Skeletal muscle satellite cell (primary cell): ENCODE measurements around the gene DRC7.

Source experiments
- H3K27me3 ChIP-seq: 2 replicates; pipeline ENCODE4 v1.7.0; 2013; ENCODE audit warnings: low read length; ENCODE audit not compliant: control insufficient read depth, insufficient read depth
- H3K36me3 ChIP-seq: 2 replicates; pipeline ENCODE4 v1.7.0; 2013; ENCODE audit warnings: mild to moderate bottlenecking, control low read depth, low read length; ENCODE audit not compliant: insufficient read depth
- H3K4me1 ChIP-seq: 2 replicates; pipeline ENCODE4 v1.7.0; 2013; ENCODE audit warnings: low read length; ENCODE audit not compliant: control insufficient read depth, insufficient read depth
- H3K4me2 ChIP-seq: 2 replicates; pipeline ENCODE4 v1.7.0; 2013; ENCODE audit warnings: mild to moderate bottlenecking, low read length
- H3K4me3 ChIP-seq: 2 replicates; pipeline ENCODE4 v1.7.0; 2013; ENCODE audit warnings: low read length
- H3K9ac ChIP-seq: 2 replicates; pipeline ENCODE4 v1.7.0; 2013; ENCODE audit warnings: mild to moderate bottlenecking, low read depth, low read length, moderate library complexity
- H3K9me3 ChIP-seq: replicated peaks from 2 replicates; pipeline ENCODE4 v1.7.0; 2013; ENCODE audit warnings: mild to moderate bottlenecking, control low read depth, low read length

DRC7 gene

GRCh38 chr16:57663917-57664661 lies 30.5 kb upstream of the DRC7 start:
- Histone ChIP-seq H3K9me3 (no peaks in the 10 kb centered on the region), H3K4me1 (peaks cover 5% of the 10 kb centered on the region), H3K27me3 (peaks cover 28% of the 10 kb centered on the region), H3K9ac (no peak overlapping the region), H3K4me2 (no peak overlapping the region), H3K4me3 (no peak overlapping the region), H3K36me3 (no peaks in the 10 kb centered on the region)

DNA sequence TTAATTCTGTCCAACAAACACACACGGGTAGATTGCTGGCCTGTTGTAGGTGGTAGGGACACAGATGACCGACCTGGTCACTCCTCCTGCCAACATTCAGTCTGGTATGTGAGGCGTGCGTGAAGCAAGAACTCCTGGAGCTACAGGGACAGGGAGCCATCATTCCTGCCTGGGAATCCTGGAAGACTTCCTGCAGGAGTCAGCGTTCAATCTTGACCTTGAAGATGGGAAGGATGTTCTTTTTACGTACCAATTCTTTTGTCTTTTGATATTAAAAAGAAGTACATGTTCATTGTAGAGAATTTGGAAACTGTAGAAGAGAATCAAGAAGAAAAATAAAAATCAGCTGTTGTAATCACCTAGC lies 30.0 kb upstream of the DRC7 start:
- peaks cover 5% of the 10 kb centered on the region for H3K4me1 ChIP-seq
- H3K36me3 ChIP-seq, result no peaks in the 10 kb centered on the region
- no peak overlapping the region for H3K4me2 ChIP-seq
- no peak overlapping the region for H3K4me3 ChIP-seq
- peaks cover 33% of the 10 kb centered on the region for H3K27me3 ChIP-seq
- H3K9me3 ChIP-seq, result no peaks in the 10 kb centered on the region
- no peak overlapping the region for H3K9ac ChIP-seq

- no peak overlapping the region for H3K4me2 ChIP-seq
- H3K27me3 ChIP-seq, result peaks cover 35% of the 10 kb centered on the region
- no peaks in the 10 kb centered on the region for H3K9me3 ChIP-seq
- H3K4me1 ChIP-seq, result peaks cover 5% of the 10 kb centered on the region
- no peak overlapping the region for H3K9ac ChIP-seq
- no peak overlapping the region for H3K4me3 ChIP-seq
- no peaks in the 10 kb centered on the region for H3K36me3 ChIP-seq
Observed at GRCh38 chr16:57665541-57665940, 29.1 kb upstream of the DRC7 start.

DNA sequence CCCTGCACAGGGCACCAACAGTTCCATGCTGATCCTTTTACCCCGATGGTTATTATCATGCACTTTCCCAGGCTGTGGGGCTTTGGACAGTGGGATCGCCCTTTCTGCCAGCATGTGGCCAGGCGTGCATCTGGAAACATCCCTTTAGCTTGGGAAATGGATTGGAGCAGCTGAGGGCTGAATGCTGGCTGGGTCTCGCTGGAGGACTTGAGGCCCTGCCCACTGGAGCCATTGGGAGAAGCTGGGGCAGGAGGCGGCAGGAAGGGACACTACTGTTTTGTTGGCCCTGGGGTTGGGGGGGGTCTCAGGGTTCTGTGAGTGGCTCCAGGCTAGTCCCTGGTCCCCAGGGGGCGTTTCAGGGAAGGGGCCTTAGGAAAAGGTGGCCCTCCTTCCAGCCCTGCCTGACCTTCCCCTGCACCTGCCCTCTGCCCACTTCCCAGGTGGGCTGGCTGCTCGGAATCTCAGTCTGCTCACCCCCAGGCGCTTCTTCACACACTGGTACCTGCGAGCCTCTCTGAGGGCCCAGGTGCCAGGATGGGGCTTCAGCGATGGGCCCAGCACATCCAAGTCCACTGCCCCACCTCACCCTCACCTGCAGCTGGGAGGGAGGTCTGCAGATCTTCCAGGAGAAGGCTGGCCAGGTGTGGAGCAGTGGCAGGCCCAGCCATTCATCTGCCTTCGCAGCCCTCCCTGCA lies 28.1 kb upstream of the DRC7 start:
- Histone ChIP-seq H3K4me1 (peaks cover 5% of the 10 kb centered on the region), H3K9me3 (no peaks in the 10 kb centered on the region), H3K36me3 (no peaks in the 10 kb centered on the region), H3K4me3 (no peak overlapping the region), H3K4me2 (no peak overlapping the region), H3K9ac (no peak overlapping the region), H3K27me3 (peaks cover 35% of the 10 kb centered on the region)

GRCh38 chr16:57667048-57667525 lies 27.5 kb upstream of the DRC7 start:
- no peak overlapping the region for H3K9ac ChIP-seq
- no peak overlapping the region for H3K4me2 ChIP-seq
- peaks cover 35% of the 10 kb centered on the region for H3K27me3 ChIP-seq
- H3K4me1 ChIP-seq, result peaks cover 5% of the 10 kb centered on the region
- no peaks in the 10 kb centered on the region for H3K36me3 ChIP-seq
- no peak overlapping the region for H3K4me3 ChIP-seq
- no peaks in the 10 kb centered on the region for H3K9me3 ChIP-seq

- H3K9me3 ChIP-seq, result no peaks in the 10 kb centered on the region
- H3K4me2 ChIP-seq, result no peak overlapping the region
- H3K27me3 ChIP-seq, result peaks cover 39% of the 10 kb centered on the region
- H3K9ac ChIP-seq, result no peak overlapping the region
- no peak overlapping the region for H3K4me3 ChIP-seq
- no peaks in the 10 kb centered on the region for H3K36me3 ChIP-seq
- peaks cover 5% of the 10 kb centered on the region for H3K4me1 ChIP-seq
Observed at GRCh38 chr16:57667526-57668262, 26.9 kb upstream of the DRC7 start.

DNA sequence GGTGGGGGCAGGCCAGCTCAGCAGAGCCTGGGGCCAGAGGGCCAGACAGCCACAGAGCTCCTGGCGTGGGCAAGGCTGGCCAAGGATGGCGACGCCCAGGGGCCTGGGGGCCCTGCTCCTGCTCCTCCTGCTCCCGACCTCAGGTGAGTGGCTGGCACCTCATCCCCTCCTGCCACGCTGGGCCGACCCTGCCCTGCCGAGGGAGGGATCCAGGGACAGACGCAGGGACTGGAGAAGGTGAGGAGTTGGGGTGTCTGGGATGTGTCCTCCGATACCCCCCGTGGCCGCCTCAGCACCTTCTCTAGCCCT lies 26.4 kb upstream of the DRC7 start, which contains the start of gene ADGRG3:
TSS of gene ADGRG3 (plus strand) at position 44 of the 309 bp plus-strand sequence. CDS start at position 86, 42 bp downstream.
- peaks cover 5% of the 10 kb centered on the region for H3K4me1 ChIP-seq
- peaks cover 45% of the 10 kb centered on the region for H3K27me3 ChIP-seq
- H3K9ac ChIP-seq, result no peak within 1 kb of the TSS
- H3K4me2 ChIP-seq, result no peak within 1 kb of the TSS
- no peaks in the 10 kb centered on the region for H3K9me3 ChIP-seq
- no peak within 1 kb of the TSS for H3K4me3 ChIP-seq
- no peaks in the 10 kb centered on the region for H3K36me3 ChIP-seq

- H3K4me1 ChIP-seq, result peaks cover 5% of the 10 kb centered on the region
- H3K4me2 ChIP-seq, result no peak overlapping the region
- H3K27me3 ChIP-seq, result peaks cover 51% of the 10 kb centered on the region
- no peaks in the 10 kb centered on the region for H3K36me3 ChIP-seq
- no peak overlapping the region for H3K4me3 ChIP-seq
- no peaks in the 10 kb centered on the region for H3K9me3 ChIP-seq
- no peak overlapping the region for H3K9ac ChIP-seq
Observed at GRCh38 chr16:57668630-57669475, 25.8 kb upstream of the DRC7 start.

DNA sequence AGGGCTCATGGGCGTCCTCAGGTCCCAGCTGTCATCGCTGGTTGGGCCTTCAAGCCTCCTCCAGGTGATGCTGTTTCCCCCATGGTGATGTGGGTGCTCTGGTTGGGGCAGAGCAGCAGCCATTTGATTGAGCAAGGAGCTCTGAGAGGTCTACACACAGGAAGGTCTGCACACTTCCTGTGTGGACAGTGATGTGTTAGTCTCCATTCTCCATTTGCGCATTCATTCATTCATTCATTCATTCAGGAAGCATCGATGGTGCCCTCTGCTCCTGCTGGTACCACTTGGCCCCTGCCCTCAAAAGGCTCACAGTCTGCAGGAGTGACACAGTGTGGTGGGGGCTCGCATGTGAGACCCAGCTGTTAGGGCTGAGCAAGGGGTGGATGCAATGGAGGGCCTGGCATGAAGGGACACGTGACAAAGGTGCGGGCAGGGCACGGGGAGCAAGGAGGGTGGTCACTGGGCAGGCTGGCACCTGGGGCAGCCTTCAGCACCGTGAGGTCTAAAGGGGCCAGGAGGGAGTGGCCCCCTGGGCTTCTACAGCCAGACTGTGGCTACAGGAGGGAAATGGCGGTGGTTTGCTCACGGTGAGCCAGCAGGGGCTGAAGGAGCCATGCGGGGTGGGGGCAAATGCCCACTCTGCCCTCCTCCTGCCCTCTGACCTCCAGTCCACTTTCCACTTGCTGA lies 25.0 kb upstream of the DRC7 start:
- Histone ChIP-seq H3K9ac (no peak overlapping the region), H3K27me3 (peaks cover 54% of the 10 kb centered on the region), H3K36me3 (no peaks in the 10 kb centered on the region), H3K4me1 (peaks cover 5% of the 10 kb centered on the region), H3K4me2 (no peak overlapping the region), H3K9me3 (no peaks in the 10 kb centered on the region), H3K4me3 (no peak overlapping the region)

DNA sequence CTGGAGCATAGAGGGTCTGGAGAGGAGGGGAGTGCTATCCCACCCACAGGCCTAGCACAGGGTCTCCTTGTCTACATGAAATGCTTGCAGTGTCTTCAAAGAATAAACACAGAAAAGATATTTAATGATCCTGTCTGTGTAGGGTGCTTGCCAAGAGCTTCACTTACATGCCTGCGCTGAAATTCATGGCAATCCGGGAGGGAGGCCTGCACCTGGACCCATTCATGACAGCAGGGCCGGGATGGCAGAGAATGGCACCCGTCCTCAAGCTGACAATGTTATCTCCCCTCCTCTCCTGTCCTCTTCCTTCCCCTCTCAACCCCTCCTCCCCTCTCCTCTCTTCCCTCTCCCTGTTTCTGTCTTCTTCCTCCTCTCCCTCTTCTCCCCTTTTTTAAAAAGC lies 24.4 kb upstream of the DRC7 start:
- Histone ChIP-seq H3K36me3 (no peaks in the 10 kb centered on the region), H3K9ac (no peak overlapping the region), H3K27me3 (peaks cover 51% of the 10 kb centered on the region), H3K9me3 (no peaks in the 10 kb centered on the region), H3K4me3 (no peak overlapping the region), H3K4me1 (peaks cover 5% of the 10 kb centered on the region), H3K4me2 (no peak overlapping the region)
